Subcutaneous adipose tissue (tissue), 4 donors: Measurements from ENCODE around the gene CDON. TPM values are rescaled to one million over a fixed set of nuclear protein-coding genes. Genes with fewer than 3 reads are reported as not detected.

Experiments used
- total RNA-seq, 4 donors: library from RNA; depleted of rRNA; stranded (reverse); fragments of >200 nt; gene quantifications; one replicate each; pipeline ENCODE4 v1.1.0, GENCODE V29; 2016
- TF ChIP-seq, protein P1 (sequence below): fragments of 450-650 bp; IDR thresholded peaks from one replicate; pipeline ENCODE4 v1.5.1; 2016; ENCODE audit warnings: low read depth, mild to moderate bottlenecking, control low read depth, antibody characterized with exemption, moderate library complexity

The CDON gene
- total RNA-seq, 4 donors from 2014 or later, result 16.7 to 30.0 (median 20.3) TPM

DNA sequence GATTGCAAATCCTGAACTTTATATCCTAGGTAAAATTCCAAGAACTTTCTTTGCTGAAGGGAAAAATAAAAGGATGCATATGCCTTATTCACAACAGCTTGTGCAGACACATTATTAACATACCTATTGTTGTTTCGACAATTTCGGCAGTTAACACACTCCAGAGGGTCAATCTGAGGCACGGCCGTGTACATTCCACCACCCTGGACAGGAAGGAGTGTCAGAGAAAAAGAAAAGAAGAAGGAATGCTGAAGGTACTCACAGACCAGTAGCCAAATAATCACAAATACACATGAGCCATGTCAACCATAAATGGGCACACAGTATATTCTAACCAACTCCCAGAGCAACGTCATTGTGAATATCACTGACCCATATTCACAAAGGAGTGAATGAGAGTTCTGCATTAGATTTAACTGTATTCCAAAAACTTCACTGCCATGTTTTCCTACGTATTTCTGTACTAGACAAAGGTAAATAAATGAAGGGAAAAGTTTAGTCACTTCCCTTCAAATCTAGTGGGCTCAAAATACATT is 84.4 kb downstream of the CDON start:
- TF ChIP-seq, protein P1, sequence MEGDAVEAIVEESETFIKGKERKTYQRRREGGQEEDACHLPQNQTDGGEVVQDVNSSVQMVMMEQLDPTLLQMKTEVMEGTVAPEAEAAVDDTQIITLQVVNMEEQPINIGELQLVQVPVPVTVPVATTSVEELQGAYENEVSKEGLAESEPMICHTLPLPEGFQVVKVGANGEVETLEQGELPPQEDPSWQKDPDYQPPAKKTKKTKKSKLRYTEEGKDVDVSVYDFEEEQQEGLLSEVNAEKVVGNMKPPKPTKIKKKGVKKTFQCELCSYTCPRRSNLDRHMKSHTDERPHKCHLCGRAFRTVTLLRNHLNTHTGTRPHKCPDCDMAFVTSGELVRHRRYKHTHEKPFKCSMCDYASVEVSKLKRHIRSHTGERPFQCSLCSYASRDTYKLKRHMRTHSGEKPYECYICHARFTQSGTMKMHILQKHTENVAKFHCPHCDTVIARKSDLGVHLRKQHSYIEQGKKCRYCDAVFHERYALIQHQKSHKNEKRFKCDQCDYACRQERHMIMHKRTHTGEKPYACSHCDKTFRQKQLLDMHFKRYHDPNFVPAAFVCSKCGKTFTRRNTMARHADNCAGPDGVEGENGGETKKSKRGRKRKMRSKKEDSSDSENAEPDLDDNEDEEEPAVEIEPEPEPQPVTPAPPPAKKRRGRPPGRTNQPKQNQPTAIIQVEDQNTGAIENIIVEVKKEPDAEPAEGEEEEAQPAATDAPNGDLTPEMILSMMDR, result no peak

DNA sequence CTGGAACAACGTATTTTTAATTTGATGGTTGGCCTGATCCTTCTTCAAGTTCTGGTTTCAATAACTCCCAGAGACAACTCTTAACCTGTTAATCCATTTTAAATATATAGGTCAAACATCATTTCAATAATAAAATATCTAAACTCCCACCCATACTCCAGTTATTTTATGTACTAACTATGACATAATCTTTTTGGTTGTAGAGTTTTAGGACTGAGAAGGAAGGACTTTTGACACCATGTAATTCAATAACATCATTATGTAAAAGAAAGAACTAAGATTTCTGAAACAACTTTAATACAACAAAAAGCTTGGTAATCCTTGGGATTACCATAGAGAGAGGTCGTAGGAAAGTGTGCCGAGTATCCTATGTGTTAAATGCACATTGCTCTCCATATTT is 85.3 kb downstream of the CDON start:
- TF ChIP-seq, protein P1, result no peak

DNA sequence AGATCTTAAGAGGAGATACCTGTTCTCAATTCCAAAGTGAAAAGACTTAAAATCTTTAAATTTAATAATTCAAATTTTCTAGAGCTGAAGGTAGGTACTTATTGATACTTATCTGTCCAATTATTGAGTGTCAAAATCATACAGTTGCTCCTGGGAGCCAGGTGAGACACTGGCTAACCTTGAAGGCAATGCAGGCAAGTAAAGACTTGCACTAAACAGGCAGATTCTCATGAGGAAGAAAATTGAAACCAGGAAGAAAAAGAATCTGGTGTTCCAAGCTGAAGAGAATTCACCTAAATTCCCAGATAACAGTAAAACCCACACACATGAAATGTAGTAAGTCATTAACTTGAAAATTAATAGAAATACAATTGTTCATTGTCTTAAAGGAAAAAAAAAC is 86.5 kb downstream of the CDON start:
- TF ChIP-seq, protein P1, result no peak

DNA sequence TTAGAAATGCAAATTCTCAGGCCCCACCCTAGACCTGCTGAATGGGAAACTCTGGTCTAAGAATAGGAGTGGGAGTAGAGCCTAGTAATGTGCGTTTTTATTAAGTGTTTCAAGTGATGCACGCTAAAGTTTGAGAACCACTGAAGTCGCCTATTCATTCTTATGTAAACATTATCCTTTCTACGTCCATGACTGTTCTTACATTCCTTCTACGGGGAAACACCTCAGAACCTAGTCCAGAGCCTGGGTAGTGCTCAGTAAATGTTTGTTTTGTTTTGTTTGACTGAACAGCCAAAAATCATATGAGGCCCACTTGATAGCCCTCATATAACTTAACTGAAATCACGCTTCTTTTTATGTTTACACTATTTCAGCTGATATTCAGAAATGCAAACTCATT is 87.0 kb downstream of the CDON start:
- TF ChIP-seq, protein P1, result no peak

DNA sequence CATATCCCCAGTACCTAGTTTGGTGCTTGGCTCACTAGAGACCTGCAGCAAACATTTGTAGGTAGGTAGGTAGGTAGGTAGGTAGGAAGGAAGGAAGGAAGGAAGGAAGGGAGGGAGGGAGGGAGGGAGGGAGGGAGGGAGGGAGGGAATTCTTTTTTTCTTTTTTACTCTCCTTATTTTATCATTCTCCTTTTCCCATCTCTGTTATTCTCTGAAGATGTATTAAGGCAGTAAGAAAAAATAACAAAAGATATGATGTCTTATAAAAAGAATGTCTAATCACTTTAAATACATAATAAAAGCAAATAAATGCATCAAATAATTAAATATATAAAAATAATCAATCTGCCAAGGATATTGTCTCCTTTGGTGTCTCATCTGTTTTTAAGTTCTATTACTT is 88.4 kb downstream of the CDON start:
- TF ChIP-seq, protein P1, result no peak

DNA sequence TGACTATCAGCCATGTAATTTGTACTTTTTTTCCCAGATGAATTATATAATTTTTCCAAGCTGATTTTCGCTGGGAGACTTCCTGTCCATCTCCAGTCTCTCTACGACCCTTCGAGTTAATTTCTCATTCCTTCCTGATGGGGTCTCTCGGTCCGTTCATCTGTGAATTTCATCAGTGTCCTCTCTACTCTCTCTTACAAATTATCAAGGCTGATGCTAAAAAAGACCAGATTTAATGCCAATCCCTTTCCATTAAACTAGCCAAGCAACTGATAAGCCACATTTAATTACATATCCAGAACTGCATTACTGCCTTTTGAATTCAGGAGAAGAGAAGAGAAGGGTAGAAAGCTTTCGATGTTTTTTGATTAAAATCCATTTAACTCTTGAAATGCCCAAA is 91.0 kb downstream of the CDON start:
- TF ChIP-seq, protein P1, result no peak

DNA sequence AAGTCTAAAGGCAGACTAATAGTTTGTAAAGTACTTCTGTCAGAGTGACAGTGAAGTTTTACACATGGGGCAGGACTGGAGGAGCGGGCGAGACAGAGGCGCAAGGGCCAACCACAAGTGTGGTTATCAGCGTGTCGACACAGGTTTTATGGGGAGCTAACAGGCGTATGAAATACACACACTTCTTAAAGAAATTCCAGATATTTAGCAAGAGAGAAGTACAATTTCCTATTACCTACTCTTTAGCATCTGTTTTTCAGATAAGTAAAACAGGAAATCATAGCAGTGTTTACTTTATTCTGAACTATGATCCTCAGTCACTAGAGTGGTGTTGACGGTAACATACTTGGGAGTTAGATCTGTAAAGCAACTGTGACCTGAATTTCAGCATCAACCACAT is 94.3 kb downstream of the CDON start:
- TF ChIP-seq, protein P1, result no peak
